Suprapubic skin (tissue), 4 donors: Measurements from ENCODE around the gene IGSF9.

Source experiments
- EP300 ChIP-seq: sonication (generic); formaldehyde crosslinking; IDR thresholded peaks from one replicate; pipeline ENCODE4 v1.6.1; 2017; ENCODE audit warnings: antibody characterized with exemption
- POLR2A ChIP-seq, 2 donors: fragments of 450-650 bp; IDR thresholded peaks; one replicate each; pipeline ENCODE4 v1.6.1; 2017; ENCODE audit warnings: antibody characterized with exemption in 2 of 2, mild to moderate bottlenecking in 2 of 2, moderate library complexity in 2 of 2
- POLR2AphosphoS5 ChIP-seq, 3 donors: sonication (generic); formaldehyde crosslinking; IDR thresholded peaks; one replicate each; pipeline ENCODE4 v1.6.1; 2017; ENCODE audit warnings: antibody characterized with exemption in 3 of 3
- TF ChIP-seq, protein P1 (sequence below), 2 donors: fragments of 200-600 bp in 1 of 2; fragments of 450-650 bp in 1 of 2; sonication (generic) in 1 of 2; IDR thresholded peaks; one replicate each; pipeline ENCODE4 v1.5.1; 2016 to 2019; ENCODE audit warnings: antibody characterized with exemption in 2 of 2, mild to moderate bottlenecking in 1 of 2, moderate library complexity in 1 of 2

GRCh38 chr1:159964144-159964543 is 18.7 kb upstream of the IGSF9 start:
- TF ChIP-seq, protein P1, sequence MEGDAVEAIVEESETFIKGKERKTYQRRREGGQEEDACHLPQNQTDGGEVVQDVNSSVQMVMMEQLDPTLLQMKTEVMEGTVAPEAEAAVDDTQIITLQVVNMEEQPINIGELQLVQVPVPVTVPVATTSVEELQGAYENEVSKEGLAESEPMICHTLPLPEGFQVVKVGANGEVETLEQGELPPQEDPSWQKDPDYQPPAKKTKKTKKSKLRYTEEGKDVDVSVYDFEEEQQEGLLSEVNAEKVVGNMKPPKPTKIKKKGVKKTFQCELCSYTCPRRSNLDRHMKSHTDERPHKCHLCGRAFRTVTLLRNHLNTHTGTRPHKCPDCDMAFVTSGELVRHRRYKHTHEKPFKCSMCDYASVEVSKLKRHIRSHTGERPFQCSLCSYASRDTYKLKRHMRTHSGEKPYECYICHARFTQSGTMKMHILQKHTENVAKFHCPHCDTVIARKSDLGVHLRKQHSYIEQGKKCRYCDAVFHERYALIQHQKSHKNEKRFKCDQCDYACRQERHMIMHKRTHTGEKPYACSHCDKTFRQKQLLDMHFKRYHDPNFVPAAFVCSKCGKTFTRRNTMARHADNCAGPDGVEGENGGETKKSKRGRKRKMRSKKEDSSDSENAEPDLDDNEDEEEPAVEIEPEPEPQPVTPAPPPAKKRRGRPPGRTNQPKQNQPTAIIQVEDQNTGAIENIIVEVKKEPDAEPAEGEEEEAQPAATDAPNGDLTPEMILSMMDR (IDR thresholded peaks at IDR 0.05): no peak
- no peak for TF ChIP-seq POLR2AphosphoS5 (IDR thresholded peaks at IDR 0.05)
- TF ChIP-seq EP300: no peak
- no peak for TF ChIP-seq POLR2A (IDR thresholded peaks at IDR 0.05)
